Posterior vena cava (tissue), 2 donors: Measurements from ENCODE around the gene KCNMA1. TPM values are rescaled to one million over a fixed set of nuclear protein-coding genes. Genes with fewer than 3 reads are reported as not detected.
"Not testable (repeated sequence)": the region's sequence is repeated elsewhere in the genome, so short reads cannot be mapped to it uniquely, and the experiment has no call there.

Experiments
- DNase-seq: peaks from one replicate; pipeline ENCODE4 v3.0.0-alpha.2; 2020; ENCODE audit warnings: low spot score
- intact Hi-C, 2 donors: fragments of 100-400 bp; cut with DNase I; formaldehyde crosslinking; loops; one replicate each; pipeline versions ENCODE4 v1.14.1 to v1.14.2; 2022 to 2023
- long read RNA-seq, 2 donors: library from polyadenylated mRNA; unstranded; transcript quantifications; one replicate each; pipeline ENCODE4 v2.0.0, GENCODE V29; 2020 to 2021
- total RNA-seq, 2 donors: library from RNA; stranded (reverse); fragmentation: NEBNext Ultra II Directional; extraction: Animal tissue kit (Norgen Biotek cat#: 25700); gene quantifications; one replicate each; pipeline ENCODE4 v1.2.1, GENCODE V29; 2021
- donor health status: DM: yes; HTN: yes; CAD: no.
- donor health status: DM: yes; HTN: yes; CAD: no.

KCNMA1 gene
- 100 to 1,000 TPM in 1 of 2 donors, 10 to 100 TPM in 1; 99.7 to 117 TPM for total RNA-seq
- long read RNA-seq, donor 1, partial matches to known transcripts: 7 of 31 reads
- long read RNA-seq, donor 1, other reads (novel, unspliced or antisense): 19 of 31 reads
- long read RNA-seq, donor 2, partial matches to known transcripts: 20 of 50 reads
- long read RNA-seq, donor 2, other reads (novel, unspliced or antisense): 29 of 50 reads

DNA sequence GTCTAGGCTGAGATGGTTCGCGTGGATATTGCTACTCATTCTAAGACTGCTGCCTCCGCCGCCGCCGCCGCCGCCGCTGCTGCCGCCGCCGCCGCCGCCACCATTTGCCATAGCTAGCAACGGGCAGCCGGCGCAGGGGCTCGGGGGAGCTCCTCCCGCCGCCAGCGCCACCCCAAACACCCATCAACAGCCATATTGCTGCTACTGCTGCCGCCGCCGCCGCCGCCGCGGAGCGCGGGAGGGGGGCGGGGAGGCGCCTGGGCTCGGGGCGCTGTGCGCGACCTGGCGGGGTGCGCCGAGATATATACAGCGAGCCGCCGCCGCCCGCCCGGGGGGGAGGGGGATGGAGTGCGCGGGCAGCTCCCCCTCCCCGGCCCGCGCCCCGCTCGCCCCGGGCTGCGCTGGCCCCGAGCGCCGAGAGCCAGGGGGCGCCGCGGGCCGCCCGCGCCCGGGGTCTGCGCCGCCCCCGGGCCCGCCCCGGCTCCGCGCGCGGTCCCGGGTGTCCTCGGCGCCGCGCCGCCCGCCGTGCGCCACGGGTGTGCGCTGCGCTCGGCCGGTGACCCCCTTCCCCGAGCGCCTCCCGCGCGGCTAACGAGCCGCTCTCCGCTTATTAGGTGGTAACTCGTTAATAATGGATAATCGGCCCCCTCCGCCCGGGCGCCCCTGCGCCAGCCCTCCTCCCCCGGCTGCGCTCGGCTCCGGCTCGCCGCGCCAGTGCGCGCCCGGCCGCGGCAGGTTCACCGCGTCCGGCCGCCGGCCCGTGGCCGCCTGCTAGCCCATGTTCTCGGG is at the start of gene KCNMA1:
Gene KCNMA1 (minus strand): TSS at position 277 of the 789 bp plus-strand sequence.
- intact Hi-C loops: loop anchor here (5.0 to 10.0 kb wide), 3 partner anchors 140 to 213 kb away; no protein-coding TSS in a partner anchor
- DNase-seq: no peak

- no peak for DNase-seq
- intact Hi-C loops: no loop called here
Observed at GRCh38 chr10:77686650-77687417, 49.2 kb upstream of the KCNMA1 start.

DNA sequence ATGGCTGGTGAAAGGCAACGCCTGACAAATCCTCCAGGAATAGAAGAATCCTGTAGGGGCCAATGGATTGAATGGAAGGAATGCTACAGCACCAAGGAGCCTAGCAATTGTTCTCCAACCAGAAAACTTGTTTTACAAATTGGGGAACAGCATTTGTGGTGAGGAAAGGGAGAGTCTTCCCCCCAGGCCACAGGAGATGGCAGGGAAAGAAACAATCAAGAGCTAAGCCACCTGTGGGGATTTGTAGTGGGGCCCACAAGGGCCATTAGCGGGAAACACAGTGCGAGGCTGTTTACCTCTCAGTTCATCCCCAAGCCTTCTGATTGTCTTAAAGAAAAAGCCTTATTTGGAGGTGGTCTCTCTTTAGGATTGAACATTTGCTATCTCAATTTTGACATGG is 48.5 kb upstream of the KCNMA1 start:
- no peak for DNase-seq
- intact Hi-C loops: no loop called here

- intact Hi-C loops: no loop called here
- no peak for DNase-seq
Observed at GRCh38 chr10:77685432-77685831, 47.8 kb upstream of the KCNMA1 start.

DNA sequence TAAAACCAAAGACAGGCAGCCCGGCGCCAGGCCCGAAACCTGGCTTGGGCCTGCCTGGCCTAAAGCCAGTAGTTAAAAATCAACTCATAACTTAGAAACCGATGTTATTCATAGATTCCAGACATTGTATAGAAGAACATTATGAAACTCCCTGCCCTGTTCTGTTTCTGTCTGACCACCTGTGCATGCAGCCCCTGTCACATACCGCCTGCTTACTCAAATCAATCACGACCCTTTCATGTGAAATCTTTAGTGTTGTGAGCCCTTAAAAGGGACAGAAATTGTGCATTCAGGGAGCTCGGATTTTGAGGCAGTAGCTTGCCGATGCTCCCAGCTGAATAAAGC is 45.5 kb upstream of the KCNMA1 start:
- intact Hi-C loops, DNase-seq: not testable (repeated sequence)

- intact Hi-C loops: no loop called here
Observed at GRCh38 chr10:77682393-77683087, 44.9 kb upstream of the KCNMA1 start.

DNA sequence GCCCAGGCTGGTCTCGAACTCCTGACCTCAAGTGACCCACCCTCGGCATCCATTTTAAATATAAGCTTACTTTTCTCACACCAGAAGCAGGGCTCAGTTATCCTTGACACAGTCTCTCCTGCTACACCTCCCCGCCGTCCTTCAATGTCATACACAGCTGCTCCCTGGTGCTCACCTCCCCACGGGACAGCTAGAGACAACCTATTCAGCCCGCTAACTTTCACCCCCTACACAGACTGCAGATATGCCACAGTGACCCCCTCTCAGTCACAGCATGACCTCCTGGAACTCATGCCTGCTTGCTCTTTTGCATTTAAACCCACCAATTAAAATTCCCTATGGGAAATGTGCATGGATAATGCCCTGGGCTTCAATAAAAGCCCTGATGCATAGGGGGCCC is 44.2 kb upstream of the KCNMA1 start:
- DNase-seq: no peak
- intact Hi-C loops: no loop called here

More at GRCh38 chr10:77682393-77683087, 44.9 kb upstream of the KCNMA1 start:
- DNase-seq: no peak

GRCh38 chr10:77680811-77681210 is 43.2 kb upstream of the KCNMA1 start:
- DNase-seq: no peak
- intact Hi-C loops: no loop called here

DNA sequence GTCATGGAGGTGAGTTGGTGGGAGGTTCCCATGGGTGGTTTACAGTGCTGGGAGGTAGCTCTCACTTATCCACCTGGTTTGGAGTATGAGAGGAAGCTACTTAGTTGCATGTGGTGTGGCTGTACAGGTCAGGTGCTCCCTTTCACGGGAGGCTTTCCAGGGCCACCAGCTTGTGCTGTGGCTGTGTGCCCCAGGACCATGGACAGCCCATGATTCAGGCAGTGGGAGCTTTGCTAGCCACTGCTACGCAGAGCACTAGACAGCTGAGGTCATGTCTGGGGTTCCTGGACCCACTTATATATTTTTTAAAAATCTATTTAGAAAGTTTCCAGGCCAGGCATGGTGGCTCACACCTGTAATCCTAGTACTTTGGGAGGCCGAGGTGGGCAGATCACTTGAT is 42.5 kb upstream of the KCNMA1 start:
- no peak for DNase-seq
- intact Hi-C loops: no loop called here

GRCh38 chr10:77679217-77679616 is 41.6 kb upstream of the KCNMA1 start:
- DNase-seq: no peak
- intact Hi-C loops: no loop called here

- no peak for DNase-seq
- intact Hi-C loops: no loop called here
Observed at GRCh38 chr10:77678146-77678545, 40.5 kb upstream of the KCNMA1 start.

DNA sequence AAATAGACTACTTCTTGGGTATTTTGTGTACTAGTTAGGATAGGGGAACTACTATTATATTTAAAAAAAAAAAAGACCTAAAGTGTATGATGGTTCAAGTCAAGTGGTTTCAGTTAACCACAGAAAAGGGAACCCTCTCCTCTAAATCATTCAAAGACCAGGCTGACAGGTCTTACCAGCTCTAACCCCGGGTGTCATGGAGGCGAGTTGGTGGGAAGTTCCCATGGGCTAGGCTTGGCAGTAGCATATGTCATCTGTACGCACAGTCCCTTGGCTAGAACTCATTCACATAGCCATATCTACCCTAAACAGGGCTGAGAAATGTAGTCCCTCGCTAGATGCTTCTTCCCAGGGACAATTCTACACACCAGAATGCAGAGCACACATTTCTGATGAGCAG is 37.7 kb upstream of the KCNMA1 start:
- intact Hi-C loops: no loop called here
- DNase-seq: no peak

GRCh38 chr10:77673515-77674140 is 36.0 kb upstream of the KCNMA1 start:
- DNase-seq: no peak
- intact Hi-C loops: no loop called here

GRCh38 chr10:77673101-77673500 is 35.5 kb upstream of the KCNMA1 start:
- intact Hi-C loops: no loop called here
- DNase-seq: no peak

DNA sequence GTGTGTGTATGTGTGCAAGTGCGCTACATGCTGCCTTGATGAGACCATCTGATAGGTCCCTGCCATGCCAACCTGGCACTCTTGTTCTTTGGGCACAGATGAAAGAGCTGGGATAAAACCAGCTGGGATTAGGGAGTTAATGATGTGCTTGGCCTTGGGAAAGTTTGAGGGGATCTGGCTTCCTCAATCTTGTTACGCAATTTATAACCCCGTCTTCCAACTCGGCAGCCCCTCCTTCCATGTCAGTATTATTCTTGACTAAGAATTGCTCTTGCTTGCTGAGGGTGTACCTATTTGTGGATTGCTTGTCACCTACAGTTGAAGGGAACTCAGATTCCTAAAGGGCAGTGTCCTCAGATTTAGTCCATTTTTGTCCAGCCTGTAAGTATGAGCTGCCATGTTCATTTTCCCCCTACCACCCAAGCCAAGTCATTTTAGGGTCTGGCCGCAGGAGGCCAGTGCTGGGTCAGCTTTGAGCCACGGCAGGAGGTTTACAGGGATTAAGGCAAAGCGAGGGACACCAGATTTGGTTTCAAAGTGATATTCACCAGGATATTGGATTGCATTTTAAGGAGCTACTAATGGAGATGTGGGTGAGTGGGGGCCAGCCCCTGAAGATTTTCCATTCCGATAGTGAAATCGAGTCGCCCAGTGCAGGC is 34.1 kb upstream of the KCNMA1 start:
- intact Hi-C loops: no loop called here
- no peak for DNase-seq

DNA sequence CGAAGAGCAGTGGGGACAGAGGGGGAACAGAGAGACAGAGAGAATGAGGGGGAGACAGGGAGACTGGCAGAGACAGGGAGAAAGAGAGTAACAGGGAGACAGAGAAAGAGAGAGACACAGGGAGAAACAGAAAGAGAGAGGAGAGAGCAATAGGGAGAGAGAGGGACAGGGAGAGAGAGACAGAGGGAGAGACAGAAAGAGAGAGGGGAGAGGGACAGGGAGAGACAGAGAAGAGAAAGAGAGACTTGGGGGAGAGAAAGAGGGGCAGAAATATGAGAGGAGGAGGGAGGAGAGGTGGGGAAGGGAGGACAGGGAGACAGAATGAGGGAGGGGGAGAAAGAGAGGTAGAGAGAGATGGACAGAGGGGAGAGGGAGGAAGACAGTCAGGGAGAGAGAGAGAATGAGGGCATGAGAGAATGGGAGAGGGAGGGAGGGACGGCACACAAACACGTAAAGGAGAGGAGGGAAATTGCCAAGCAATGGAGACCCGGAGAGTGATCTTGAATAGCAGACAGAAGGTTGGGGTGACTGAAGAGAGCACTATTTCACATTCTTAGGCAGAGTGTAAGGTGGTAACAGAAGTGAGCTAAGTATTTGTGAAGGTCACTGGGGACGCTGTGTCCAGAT is 33.3 kb upstream of the KCNMA1 start:
- DNase-seq: no peak
- intact Hi-C loops: no loop called here

GRCh38 chr10:77669892-77670291 is 32.3 kb upstream of the KCNMA1 start:
- intact Hi-C loops: no loop called here
- no peak for DNase-seq
